Neural progenitor cell (in vitro differentiated cells): ENCODE measurements around the gene CACNA1D. TPM values are rescaled to one million over a fixed set of nuclear protein-coding genes. Genes with fewer than 3 reads are reported as not detected.

Experiments used
- DNase-seq: peaks from one replicate; pipeline ENCODE4 v3.0.0-alpha.2; 2016; ENCODE audit warnings: low spot score
- H2AFZ ChIP-seq: fragments of 200-600 bp; sonication (generic); replicated peaks from 2 replicates; pipeline ENCODE4 v1.6.1; 2016; ENCODE audit warnings: antibody characterized with exemption
- H3F3A ChIP-seq: fragments of 200-600 bp; sonication (generic); 2 replicates; pipeline ENCODE4 v1.6.1; 2016; ENCODE audit warnings: antibody characterized with exemption, low read depth
- H3K27ac ChIP-seq: fragments of 200-600 bp; sonication (generic); 2 replicates; pipeline ENCODE4 v1.5.1; 2016; ENCODE audit warnings: mild to moderate bottlenecking
- H3K27me3 ChIP-seq: fragments of 200-600 bp; sonication (generic); 2 replicates; pipeline ENCODE4 v1.6.1; 2016; ENCODE audit warnings: mild to moderate bottlenecking, moderate library complexity
- H3K36me3 ChIP-seq: fragments of 200-600 bp; sonication (generic); 2 replicates; pipeline ENCODE4 v1.5.1; 2016
- H3K4me1 ChIP-seq: fragments of 200-600 bp; sonication (generic); 2 replicates; pipeline ENCODE4 v1.6.1; 2016; ENCODE audit warnings: mixed run types
- H3K4me2 ChIP-seq: fragments of 200-600 bp; sonication (generic); 2 replicates; pipeline ENCODE4 v1.6.1; 2016
- H3K4me3 ChIP-seq: fragments of 200-600 bp; sonication (generic); 2 replicates; pipeline ENCODE4 v1.5.1; 2016
- H3K79me2 ChIP-seq: fragments of 200-600 bp; sonication (generic); 2 replicates; pipeline ENCODE4 v1.6.1; 2016; ENCODE audit warnings: low read depth
- H3K9ac ChIP-seq: fragments of 200-600 bp; sonication (generic); 2 replicates; pipeline ENCODE4 v1.6.1; 2016
- H3K9me3 ChIP-seq: fragments of 200-600 bp; sonication (generic); 2 replicates; pipeline ENCODE4 v1.5.1; 2016; ENCODE audit warnings: low read depth
- H4K20me1 ChIP-seq: fragments of 200-600 bp; sonication (generic); 2 replicates; pipeline ENCODE4 v1.6.1; 2016; ENCODE audit warnings: low read depth
- H3K27ac Mint-ChIP-seq: 3 replicates; pipeline ENCODE4 v1.8.0; 2021; ENCODE audit warnings: mixed read lengths
- H3K27me3 Mint-ChIP-seq: 2 replicates; pipeline ENCODE4 v1.8.0; 2022; ENCODE audit warnings: low read depth, mild to moderate bottlenecking, inconsistent platforms, moderate library complexity, mixed read lengths; ENCODE audit not compliant: insufficient read depth
- H3K36me3 Mint-ChIP-seq: 3 replicates; pipeline ENCODE4 v1.8.0; 2021; ENCODE audit warnings: mixed read lengths
- H3K4me1 Mint-ChIP-seq: 3 replicates; pipeline ENCODE4 v1.8.0; 2021; ENCODE audit warnings: mixed read lengths
- H3K4me3 Mint-ChIP-seq: 3 replicates; pipeline ENCODE4 v1.8.0; 2021; ENCODE audit warnings: mild to moderate bottlenecking, moderate library complexity, mixed read lengths
- H3K9me3 Mint-ChIP-seq: 3 replicates; pipeline ENCODE4 v1.8.0; 2020; ENCODE audit warnings: mixed read lengths
- EZH2 ChIP-seq: fragments of 200-600 bp; sonication (generic); IDR thresholded peaks from 2 replicates; pipeline ENCODE4 v1.6.1; 2017; ENCODE audit warnings: antibody characterized with exemption, mild to moderate bottlenecking, moderate library complexity
- EZH2phosphoT487 ChIP-seq: fragments of 200-600 bp; sonication (generic); IDR thresholded peaks from 2 replicates; pipeline ENCODE4 v1.6.1; 2017; ENCODE audit warnings: antibody characterized with exemption
- total RNA-seq: library from RNA; depleted of rRNA; stranded (reverse); fragments of >200 nt; gene quantifications from 2 replicates; pipeline ENCODE4 v1.2.3, GENCODE V29; 2015; ENCODE audit warnings: low replicate concordance
- TF ChIP-seq, protein P1 (sequence below): fragments of 200-600 bp; sonication (generic); IDR thresholded peaks from 2 replicates; pipeline ENCODE4 v1.5.1; 2017; ENCODE audit warnings: antibody characterized with exemption, mild to moderate bottlenecking

The CACNA1D gene
- total RNA-seq, 1 donor from 2014 or later, result 4.7 TPM

DNA sequence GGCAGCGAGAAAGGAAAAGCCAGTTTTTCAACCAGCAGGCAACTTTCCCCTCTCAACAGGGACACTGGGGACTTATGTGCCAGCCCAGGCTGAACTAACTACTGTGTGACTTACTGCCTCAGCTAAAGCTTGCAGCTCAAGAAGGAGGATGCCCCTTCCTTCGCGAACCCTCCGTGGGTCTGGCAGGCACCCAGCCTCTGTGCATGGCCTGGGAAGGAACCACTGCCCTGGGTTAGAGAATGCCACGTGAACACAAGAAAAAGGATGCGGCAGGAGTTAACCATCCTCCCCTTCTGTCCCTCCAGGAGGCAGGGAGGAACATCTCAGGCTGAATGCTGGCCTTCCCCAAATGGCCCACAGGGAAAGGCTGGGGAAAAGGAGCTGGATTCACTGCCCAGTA lies 322.8 kb downstream of the CACNA1D start:
- Mint-ChIP-seq H3K36me3 (no peaks in the 10 kb centered on the region), H3K27me3 (peaks cover 5% of the 10 kb centered on the region), H3K27ac (no peak overlapping the region), H3K4me1 (peaks cover 12% of the 10 kb centered on the region), H3K9me3 (no peaks in the 10 kb centered on the region), H3K4me3 (no peak overlapping the region)
- H3K4me3 ChIP-seq, result no peak overlapping the region
- H2AFZ ChIP-seq, result no peak overlapping the region
- H3K9me3 ChIP-seq, result no peaks in the 10 kb centered on the region
- DNase-seq, result no peak
- H3K79me2 ChIP-seq, result no peaks in the 10 kb centered on the region
- no peaks in the 10 kb centered on the region for H3K4me1 ChIP-seq
- no peak overlapping the region for H3K4me2 ChIP-seq
- H3K27ac ChIP-seq, result no peak overlapping the region
- no peaks in the 10 kb centered on the region for H4K20me1 ChIP-seq
- H3K9ac ChIP-seq, result no peak overlapping the region
- TF ChIP-seq EZH2phosphoT487 (no peak), EZH2 (no peak)
- TF ChIP-seq, protein P1, sequence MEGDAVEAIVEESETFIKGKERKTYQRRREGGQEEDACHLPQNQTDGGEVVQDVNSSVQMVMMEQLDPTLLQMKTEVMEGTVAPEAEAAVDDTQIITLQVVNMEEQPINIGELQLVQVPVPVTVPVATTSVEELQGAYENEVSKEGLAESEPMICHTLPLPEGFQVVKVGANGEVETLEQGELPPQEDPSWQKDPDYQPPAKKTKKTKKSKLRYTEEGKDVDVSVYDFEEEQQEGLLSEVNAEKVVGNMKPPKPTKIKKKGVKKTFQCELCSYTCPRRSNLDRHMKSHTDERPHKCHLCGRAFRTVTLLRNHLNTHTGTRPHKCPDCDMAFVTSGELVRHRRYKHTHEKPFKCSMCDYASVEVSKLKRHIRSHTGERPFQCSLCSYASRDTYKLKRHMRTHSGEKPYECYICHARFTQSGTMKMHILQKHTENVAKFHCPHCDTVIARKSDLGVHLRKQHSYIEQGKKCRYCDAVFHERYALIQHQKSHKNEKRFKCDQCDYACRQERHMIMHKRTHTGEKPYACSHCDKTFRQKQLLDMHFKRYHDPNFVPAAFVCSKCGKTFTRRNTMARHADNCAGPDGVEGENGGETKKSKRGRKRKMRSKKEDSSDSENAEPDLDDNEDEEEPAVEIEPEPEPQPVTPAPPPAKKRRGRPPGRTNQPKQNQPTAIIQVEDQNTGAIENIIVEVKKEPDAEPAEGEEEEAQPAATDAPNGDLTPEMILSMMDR, result no peak
- no peaks in the 10 kb centered on the region for H3K27me3 ChIP-seq
- H3F3A ChIP-seq, result no peaks in the 10 kb centered on the region
- H3K36me3 ChIP-seq, result no peaks in the 10 kb centered on the region

DNA sequence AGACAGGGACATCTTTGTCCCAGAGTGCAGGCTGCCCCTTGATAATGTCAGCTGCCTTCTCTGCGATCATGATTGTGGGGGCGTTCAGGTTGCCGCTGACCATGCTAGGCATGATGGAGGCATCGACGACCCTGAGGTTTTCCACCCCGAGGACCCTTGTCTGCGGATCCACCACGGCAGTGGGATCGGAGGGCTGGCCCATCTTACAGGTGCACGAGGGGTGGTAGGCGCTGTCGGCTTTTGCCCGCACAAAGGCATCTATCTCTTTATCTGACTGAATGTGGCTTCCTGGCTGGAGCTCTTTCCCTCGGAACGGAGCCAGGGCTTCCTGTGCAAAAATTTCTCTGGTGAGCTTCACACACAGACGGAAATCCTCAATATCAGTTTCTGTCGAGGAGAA lies 323.4 kb downstream of the CACNA1D start:
- H3F3A ChIP-seq, result no peaks in the 10 kb centered on the region
- H3K4me1 Mint-ChIP-seq, result peaks cover 7% of the 10 kb centered on the region
- no peaks in the 10 kb centered on the region for H3K79me2 ChIP-seq
- TF ChIP-seq, protein P1, result no peak
- TF ChIP-seq EZH2 (no peak), EZH2phosphoT487 (no peak)
- H3K36me3 ChIP-seq, result no peaks in the 10 kb centered on the region
- no peaks in the 10 kb centered on the region for H3K36me3 Mint-ChIP-seq
- no peak overlapping the region for H2AFZ ChIP-seq
- H4K20me1 ChIP-seq, result no peaks in the 10 kb centered on the region
- H3K4me3 Mint-ChIP-seq, result no peak overlapping the region
- no peak overlapping the region for H3K27ac ChIP-seq
- no peaks in the 10 kb centered on the region for H3K9me3 ChIP-seq
- H3K27me3 ChIP-seq, result no peaks in the 10 kb centered on the region
- DNase-seq, result no peak
- no peak overlapping the region for H3K4me2 ChIP-seq
- no peaks in the 10 kb centered on the region for H3K4me1 ChIP-seq
- H3K9ac ChIP-seq, result no peak overlapping the region
- no peak overlapping the region for H3K4me3 ChIP-seq
- H3K27me3 Mint-ChIP-seq, result no peaks in the 10 kb centered on the region
- no peaks in the 10 kb centered on the region for H3K9me3 Mint-ChIP-seq
- H3K27ac Mint-ChIP-seq, result no peak overlapping the region

DNA sequence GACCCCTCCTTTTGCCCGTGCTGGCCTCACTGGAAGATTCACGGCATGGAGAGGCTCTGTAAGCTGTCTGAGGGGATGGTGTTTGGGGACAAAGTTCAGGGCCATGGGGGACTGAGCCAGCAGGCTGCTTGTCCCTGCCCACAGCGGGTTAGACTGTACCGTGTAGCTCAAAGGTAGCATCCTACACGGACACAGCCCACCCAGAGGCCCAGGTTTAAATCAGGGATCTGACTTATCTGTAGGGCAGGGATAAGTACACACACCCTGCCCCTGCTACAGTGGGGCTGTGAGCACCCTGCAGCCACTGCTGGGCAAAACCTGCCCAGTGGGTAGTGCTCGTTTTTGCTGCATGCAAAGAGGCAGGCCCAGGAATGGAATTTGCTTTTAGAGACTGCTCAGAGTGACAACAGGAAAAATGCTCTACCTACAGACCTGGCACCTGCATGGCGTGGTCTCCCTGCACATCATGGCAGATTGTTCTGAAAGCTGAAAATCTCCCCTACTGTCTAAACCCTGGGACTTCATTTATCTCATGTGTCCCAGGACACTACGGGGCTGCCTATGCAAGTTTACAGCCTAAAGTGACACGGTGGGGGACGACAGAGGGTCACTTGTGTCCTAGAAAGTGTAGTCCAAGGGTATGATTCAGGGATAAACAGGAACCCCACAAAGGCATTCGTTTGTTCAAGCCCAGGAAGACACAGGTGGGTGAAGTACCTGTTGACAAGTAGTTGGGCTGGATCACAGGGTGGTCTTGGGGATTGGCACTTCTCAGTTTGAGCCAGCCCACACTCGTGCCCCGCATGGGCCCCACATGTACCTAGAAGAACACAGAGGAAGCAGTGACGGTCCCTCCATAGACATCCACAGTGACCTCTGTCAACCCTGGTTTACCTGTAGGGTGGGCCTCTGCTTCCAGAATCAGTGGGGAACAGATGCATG lies 324.1 kb downstream of the CACNA1D start:
- Mint-ChIP-seq H3K27me3 (no peaks in the 10 kb centered on the region), H3K4me1 (peaks cover 7% of the 10 kb centered on the region), H3K9me3 (no peaks in the 10 kb centered on the region), H3K27ac (no peak overlapping the region), H3K36me3 (no peaks in the 10 kb centered on the region), H3K4me3 (no peak overlapping the region)
- Histone ChIP-seq H3F3A (no peaks in the 10 kb centered on the region), H3K79me2 (no peaks in the 10 kb centered on the region), H3K4me3 (no peak overlapping the region), H3K9me3 (no peaks in the 10 kb centered on the region), H3K4me2 (no peak overlapping the region), H3K4me1 (no peaks in the 10 kb centered on the region), H4K20me1 (no peaks in the 10 kb centered on the region), H3K27me3 (no peaks in the 10 kb centered on the region), H2AFZ (no peak overlapping the region), H3K36me3 (no peaks in the 10 kb centered on the region), H3K9ac (no peak overlapping the region), H3K27ac (no peak overlapping the region)
- no peak for DNase-seq
- TF ChIP-seq EZH2phosphoT487, result no peak
- TF ChIP-seq EZH2, result no peak
- TF ChIP-seq, protein P1, result no peak
